SU-DHL-6 (cell line): ENCODE results near the gene CACNA1C.

Source experiments
- H2AFZ ChIP-seq: fragments of 200-600 bp; sonication (generic); 2 replicates; pipeline ENCODE4 v1.6.1; 2014; ENCODE audit warnings: low read depth, mild to moderate bottlenecking, moderate library complexity, mixed read lengths, antibody characterized with exemption, low read length; ENCODE audit not compliant: severe bottlenecking
- H3F3A ChIP-seq: fragments of 200-600 bp; shearing (Covaris generic); 2 replicates; pipeline ENCODE4 v1.6.0; 2016; ENCODE audit warnings: antibody characterized with exemption, mild to moderate bottlenecking; ENCODE audit not compliant: insufficient read depth
- H3K27ac ChIP-seq: fragments of 200-600 bp; sonication (generic); 2 replicates; pipeline ENCODE4 v1.5.1; 2016; ENCODE audit warnings: low read depth, mild to moderate bottlenecking, low read length, moderate library complexity, mixed read lengths
- H3K27me3 ChIP-seq: fragments of 200-600 bp; sonication (generic), shearing (Covaris generic); 2 replicates; pipeline ENCODE4 v1.6.0; 2014; ENCODE audit warnings: mild to moderate bottlenecking, low read length
- H3K36me3 ChIP-seq: fragments of 200-600 bp; sonication (generic); 2 replicates; pipeline ENCODE4 v1.6.1; 2014; ENCODE audit warnings: mild to moderate bottlenecking, low read length, mixed read lengths
- H3K4me2 ChIP-seq: fragments of 300-600, 200-600 bp; shearing (Covaris generic), sonication (generic); 2 replicates; pipeline ENCODE4 v1.6.0; 2014; ENCODE audit warnings: low read length, low read depth, mild to moderate bottlenecking; ENCODE audit not compliant: poor library complexity, severe bottlenecking
- H3K4me3 ChIP-seq: fragments of 200-600 bp; sonication (generic); 2 replicates; pipeline ENCODE4 v1.5.1; 2014; ENCODE audit warnings: antibody characterized with exemption, low read length, mild to moderate bottlenecking, mixed read lengths; ENCODE audit not compliant: insufficient read depth, poor library complexity, severe bottlenecking
- H3K79me2 ChIP-seq: fragments of 200-600 bp; sonication (generic); 2 replicates; pipeline ENCODE4 v1.6.1; 2014; ENCODE audit warnings: mild to moderate bottlenecking, low read length, moderate library complexity; ENCODE audit not compliant: insufficient read depth
- H3K9ac ChIP-seq: fragments of 200-600 bp; sonication (generic); 2 replicates; pipeline ENCODE4 v1.7.0; 2014; ENCODE audit warnings: mild to moderate bottlenecking, low read length
- H3K9me2 ChIP-seq: fragments of 200-600 bp; sonication (generic); replicated peaks from 2 replicates; pipeline ENCODE4 v1.6.1; 2014; ENCODE audit warnings: low read length; ENCODE audit not compliant: insufficient read depth
- H3K9me3 ChIP-seq: fragments of 200-600 bp; sonication (generic); 2 replicates; pipeline ENCODE4 v1.6.1; 2014; ENCODE audit warnings: low read length, mixed read lengths; ENCODE audit not compliant: insufficient read depth
- H4K20me1 ChIP-seq: fragments of 200-600 bp; sonication (generic); 2 replicates; pipeline ENCODE4 v1.6.1; 2014; ENCODE audit warnings: low read depth, mild to moderate bottlenecking, antibody characterized with exemption, low read length, moderate library complexity, mixed read lengths
- CTCF ChIP-seq: fragments of 200-600 bp; sonication (generic); IDR thresholded peaks from one replicate; pipeline ENCODE4 v1.5.1; 2017; ENCODE audit warnings: antibody characterized with exemption, mild to moderate bottlenecking, low read length, moderate library complexity; ENCODE audit not compliant: insufficient read depth, poor library complexity, severe bottlenecking
- EZH2phosphoT487 ChIP-seq: fragments of 200-600 bp; sonication (generic), shearing (Covaris generic); conservative IDR thresholded peaks from 2 replicates; pipeline ENCODE4 v1.6.1; 2018; ENCODE audit warnings: mild to moderate bottlenecking, antibody characterized with exemption, low read length, moderate library complexity, mixed read lengths

CACNA1C gene

GRCh38 chr12:2479851-2480535, 427.2 kb downstream of the CACNA1C start:
- Histone ChIP-seq H3K79me2 (no peaks in the 10 kb centered on the region), H3K9me2 (no peaks in the 10 kb centered on the region), H3F3A (no peaks in the 10 kb centered on the region), H3K27me3 (no peaks in the 10 kb centered on the region), H3K9ac (no peak overlapping the region), H2AFZ (no peak overlapping the region), H3K4me2 (no peak overlapping the region), H3K4me3 (no peak overlapping the region), H3K36me3 (no peaks in the 10 kb centered on the region), H4K20me1 (no peaks in the 10 kb centered on the region), H3K27ac (no peak overlapping the region), H3K9me3 (no peaks in the 10 kb centered on the region)
- TF ChIP-seq CTCF: no peak
- TF ChIP-seq EZH2phosphoT487: no peak

- H2AFZ ChIP-seq: no peak overlapping the region
- no peaks in the 10 kb centered on the region for H3K27me3 ChIP-seq
- no peaks in the 10 kb centered on the region for H3K79me2 ChIP-seq
- no peaks in the 10 kb centered on the region for H3K9me2 ChIP-seq
- no peak overlapping the region for H3K27ac ChIP-seq
- H3K9me3 ChIP-seq: no peaks in the 10 kb centered on the region
- no peak overlapping the region for H3K4me3 ChIP-seq
- H4K20me1 ChIP-seq: no peaks in the 10 kb centered on the region
- no peak overlapping the region for H3K9ac ChIP-seq
- no peak for TF ChIP-seq CTCF
- TF ChIP-seq EZH2phosphoT487: no peak
- H3F3A ChIP-seq: no peaks in the 10 kb centered on the region
- no peak overlapping the region for H3K4me2 ChIP-seq
- no peaks in the 10 kb centered on the region for H3K36me3 ChIP-seq
These were observed 428.6 kb downstream of the CACNA1C start for GRCh38 chr12:2481346-2481745.

GRCh38 chr12:2481951-2482350, 429.2 kb downstream of the CACNA1C start:
- no peak overlapping the region for H3K4me2 ChIP-seq
- no peaks in the 10 kb centered on the region for H3K36me3 ChIP-seq
- no peaks in the 10 kb centered on the region for H3K79me2 ChIP-seq
- no peak for TF ChIP-seq CTCF
- TF ChIP-seq EZH2phosphoT487: no peak
- no peaks in the 10 kb centered on the region for H3K9me3 ChIP-seq
- no peak overlapping the region for H3K27ac ChIP-seq
- no peaks in the 10 kb centered on the region for H4K20me1 ChIP-seq
- no peak overlapping the region for H3K4me3 ChIP-seq
- no peaks in the 10 kb centered on the region for H3K9me2 ChIP-seq
- H3K27me3 ChIP-seq: no peaks in the 10 kb centered on the region
- H3F3A ChIP-seq: no peaks in the 10 kb centered on the region
- no peak overlapping the region for H3K9ac ChIP-seq
- H2AFZ ChIP-seq: no peak overlapping the region
